ENCODE measurements around the gene EGFLAM.

EGFLAM gene

GRCh38 chr5:38401145-38401544, 142.8 kb downstream of the EGFLAM start:
- no peak for TF ChIP-seq CTCF (IDR thresholded peaks at IDR 0.05; ENCODE audit: low read depth, low read length, missing control alignments)
- DNase-seq, result no peak
- in situ Hi-C loops (cut with HindIII; ENCODE audit: low pct_ligation_motif_present, low sequenced_read_pairs), result no loop called here
- Histone ChIP-seq H3K27ac (no peak overlapping the region), H3K27me3 (replicated peaks) (no peaks in the 10 kb centered on the region), H3K36me3 (replicated peaks) (no peaks in the 10 kb centered on the region), H3K4me3 (ENCODE audit: low read depth, low read length) (no peak overlapping the region)

- DNase-seq, result peak; percentile 69
- no peak for TF ChIP-seq CTCF (IDR thresholded peaks at IDR 0.05; ENCODE audit: low read depth, low read length, missing control alignments)
- H3K4me3 ChIP-seq (ENCODE audit: low read depth, low read length), result no peak overlapping the region
- H3K27ac ChIP-seq, result no peak overlapping the region
- in situ Hi-C loops (cut with HindIII; ENCODE audit: low pct_ligation_motif_present, low sequenced_read_pairs), result no loop called here
- H3K36me3 ChIP-seq (replicated peaks), result no peaks in the 10 kb centered on the region
- H3K27me3 ChIP-seq (replicated peaks), result no peaks in the 10 kb centered on the region
Observed at GRCh38 chr5:38403406-38403805, 145.0 kb downstream of the EGFLAM start.

- no peak for DNase-seq
- Histone ChIP-seq H3K36me3 (replicated peaks) (no peaks in the 10 kb centered on the region), H3K27me3 (replicated peaks) (no peaks in the 10 kb centered on the region), H3K27ac (no peak overlapping the region), H3K4me3 (ENCODE audit: low read depth, low read length) (no peak overlapping the region)
- no peak for TF ChIP-seq CTCF (IDR thresholded peaks at IDR 0.05; ENCODE audit: low read depth, low read length, missing control alignments)
- in situ Hi-C loops (cut with HindIII; ENCODE audit: low pct_ligation_motif_present, low sequenced_read_pairs), result no loop called here
Observed at GRCh38 chr5:38403877-38404635, 145.7 kb downstream of the EGFLAM start.

GRCh38 chr5:38404667-38405276, 146.4 kb downstream of the EGFLAM start:
- peak; percentile 56 for TF ChIP-seq CTCF (IDR thresholded peaks at IDR 0.05; ENCODE audit: low read depth, low read length, missing control alignments)
- DNase-seq, result no peak
- no peak overlapping the region for H3K4me3 ChIP-seq (ENCODE audit: low read depth, low read length)
- H3K27ac ChIP-seq, result no peak overlapping the region
- in situ Hi-C loops (cut with HindIII; ENCODE audit: low pct_ligation_motif_present, low sequenced_read_pairs), result no loop called here
- H3K27me3 ChIP-seq (replicated peaks), result no peaks in the 10 kb centered on the region
- no peaks in the 10 kb centered on the region for H3K36me3 ChIP-seq (replicated peaks)

- H3K27me3 ChIP-seq (replicated peaks), result no peaks in the 10 kb centered on the region
- DNase-seq, result no peak
- no peak overlapping the region for H3K4me3 ChIP-seq (ENCODE audit: low read depth, low read length)
- TF ChIP-seq CTCF (IDR thresholded peaks at IDR 0.05; ENCODE audit: low read depth, low read length, missing control alignments), result no peak
- no peaks in the 10 kb centered on the region for H3K36me3 ChIP-seq (replicated peaks)
- H3K27ac ChIP-seq, result no peak overlapping the region
- in situ Hi-C loops (cut with HindIII; ENCODE audit: low pct_ligation_motif_present, low sequenced_read_pairs), result no loop called here
Observed at GRCh38 chr5:38408446-38409198, 150.3 kb downstream of the EGFLAM start.

Data from brain microvascular endothelial cell (primary cell).